HEK293T (cell line): ENCODE data around the gene VPS35L.

Experiments used
- ARNT ChIP-seq: fragments of 450-650 bp; IDR thresholded peaks from 2 replicates; pipeline ENCODE4 v1.6.1; 2017; ENCODE audit warnings: mild to moderate bottlenecking
- BHLHE40 ChIP-seq: fragments of 450-650 bp; IDR thresholded peaks from 2 replicates; pipeline ENCODE4 v1.6.1; 2016; ENCODE audit warnings: mild to moderate bottlenecking, moderate library complexity, borderline replicate concordance
- ELF4 ChIP-seq: fragments of 450-650 bp; IDR thresholded peaks from 2 replicates; pipeline ENCODE4 v1.6.1; 2017; ENCODE audit warnings: antibody characterized with exemption
- FOXA1 ChIP-seq: fragments of 450-650 bp; IDR thresholded peaks from 2 replicates; pipeline ENCODE4 v1.6.1; 2016; ENCODE audit warnings: mild to moderate bottlenecking
- NFRKB ChIP-seq: fragments of 450-650 bp; IDR thresholded peaks from 2 replicates; pipeline ENCODE4 v1.6.1; 2016; ENCODE audit warnings: mild to moderate bottlenecking, moderate library complexity
- SUZ12 ChIP-seq: fragments of 450-650 bp; IDR thresholded peaks from 2 replicates; pipeline ENCODE4 v1.6.1; 2016; ENCODE audit warnings: mild to moderate bottlenecking
- TARDBP ChIP-seq: fragments of 450-650 bp; IDR thresholded peaks from 2 replicates; pipeline ENCODE4 v1.6.1; 2016
- ZNF384 ChIP-seq: fragments of 450-650 bp; IDR thresholded peaks from 2 replicates; pipeline ENCODE4 v1.6.1; 2016
- TF ChIP-seq, protein P1 (sequence below): fragments of 450-650 bp; IDR thresholded peaks from 2 replicates; pipeline ENCODE4 v1.6.1; 2016

DNA sequence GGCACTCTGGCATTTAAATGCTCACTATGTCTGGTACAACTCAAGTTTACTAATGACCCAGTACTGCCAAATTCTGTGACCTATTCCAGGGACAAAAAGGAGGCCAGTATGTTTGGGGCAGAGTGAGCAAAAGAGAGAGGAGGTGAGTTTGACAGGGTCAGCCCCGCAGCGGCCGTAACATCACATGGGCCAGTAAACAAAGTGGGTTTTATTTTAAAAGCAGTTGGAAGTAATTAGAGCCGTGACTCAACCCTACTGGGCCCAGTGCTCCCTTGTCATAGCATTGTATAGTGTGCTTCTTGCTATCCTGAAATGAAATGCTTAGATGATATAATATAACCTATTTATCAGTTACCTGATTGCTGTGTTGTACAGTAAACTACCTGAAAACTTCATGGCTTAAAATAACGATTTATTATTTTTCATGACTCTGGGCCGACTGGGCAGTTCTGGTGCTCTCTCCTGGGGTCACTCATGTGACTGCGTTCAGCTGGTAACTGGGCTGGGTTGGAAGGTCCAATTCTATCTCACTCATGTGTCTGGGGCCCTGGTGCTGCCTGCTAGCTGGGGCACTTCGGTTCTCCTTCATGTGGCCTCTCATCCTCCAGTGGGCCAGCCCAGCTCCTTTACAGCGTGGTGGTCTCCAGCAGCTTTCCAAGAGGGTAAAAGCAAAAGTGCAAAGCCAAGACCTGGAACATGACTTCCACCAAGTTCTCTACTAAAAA, 189.9 kb downstream of the VPS35L start:
- TF ChIP-seq NFRKB (no peak), TARDBP (no peak), FOXA1 (no peak), SUZ12 (no peak), ARNT (no peak), ZNF384 (no peak), ELF4 (no peak), BHLHE40 (no peak)
- TF ChIP-seq, protein P1, sequence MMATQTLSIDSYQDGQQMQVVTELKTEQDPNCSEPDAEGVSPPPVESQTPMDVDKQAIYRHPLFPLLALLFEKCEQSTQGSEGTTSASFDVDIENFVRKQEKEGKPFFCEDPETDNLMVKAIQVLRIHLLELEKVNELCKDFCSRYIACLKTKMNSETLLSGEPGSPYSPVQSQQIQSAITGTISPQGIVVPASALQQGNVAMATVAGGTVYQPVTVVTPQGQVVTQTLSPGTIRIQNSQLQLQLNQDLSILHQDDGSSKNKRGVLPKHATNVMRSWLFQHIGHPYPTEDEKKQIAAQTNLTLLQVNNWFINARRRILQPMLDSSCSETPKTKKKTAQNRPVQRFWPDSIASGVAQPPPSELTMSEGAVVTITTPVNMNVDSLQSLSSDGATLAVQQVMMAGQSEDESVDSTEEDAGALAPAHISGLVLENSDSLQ: no peak
